Endometrial microvascular endothelial cells (primary cell): Measurements from ENCODE around the gene PREB. TPM values are rescaled to one million over a fixed set of nuclear protein-coding genes. Genes with fewer than 3 reads are reported as not detected.

ENCODE experiments used
- in situ Hi-C: cut with HindIII; loops from 2 replicates; pipeline ENCODE4 v1.10.0; 2017; ENCODE audit warnings: low sequenced_read_pairs, low pct_unique_long_range_greater_than_20kb; ENCODE audit errors: inconsistent ontology term
- total RNA-seq: library from RNA; depleted of rRNA; stranded (reverse); fragments of >200 nt; gene quantifications from one replicate; pipeline ENCODE4 v1.2.3, GENCODE V29; 2015; ENCODE audit errors: inconsistent ontology term

Gene PREB
- total RNA-seq, 1 donor from 2014 or later: 59.5 TPM

DNA sequence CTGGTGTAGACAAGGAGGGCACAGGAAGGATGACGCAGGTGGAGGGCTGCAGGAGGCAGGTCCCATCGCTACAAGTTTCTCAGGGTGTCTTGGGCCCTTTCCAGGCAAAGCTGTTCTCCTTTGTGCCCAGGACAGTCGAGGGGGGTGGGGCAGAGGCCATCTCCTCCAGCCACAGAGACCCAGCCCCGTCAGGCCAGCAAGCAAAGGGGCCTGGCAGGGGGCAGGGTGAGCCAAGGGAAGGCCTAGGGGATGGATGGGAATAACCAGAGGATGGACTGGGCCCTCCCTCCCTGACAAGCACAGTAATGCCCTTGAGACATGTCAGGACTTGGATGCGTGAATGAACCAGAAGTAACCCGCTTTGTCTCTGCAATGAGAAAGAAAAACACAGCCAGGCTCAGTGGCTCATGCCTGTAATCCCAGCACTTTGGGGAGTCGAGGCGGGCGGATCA, 20.7 kb upstream of the PREB start:
- in situ Hi-C loops: no loop called here

DNA sequence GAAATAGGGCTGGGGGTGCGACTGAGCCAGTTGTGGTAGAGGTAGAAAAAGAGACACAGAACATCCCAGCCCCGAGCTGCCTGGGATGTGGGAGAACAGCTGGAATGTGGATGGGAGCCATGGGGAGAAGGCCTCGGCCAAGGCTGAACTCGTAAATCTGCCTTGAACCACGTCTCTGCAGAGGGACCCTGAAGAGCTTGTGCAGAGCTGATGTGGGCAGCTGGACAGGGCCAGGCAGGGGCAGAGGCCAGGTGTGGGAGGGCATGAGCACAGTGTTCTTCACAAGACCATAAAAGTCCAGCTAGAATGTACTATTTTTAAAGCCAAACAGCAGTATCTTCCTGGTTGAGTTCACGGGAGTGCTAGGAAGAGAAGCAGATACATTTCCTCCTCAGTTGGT, 20.1 kb upstream of the PREB start:
- in situ Hi-C loops: no loop called here

DNA sequence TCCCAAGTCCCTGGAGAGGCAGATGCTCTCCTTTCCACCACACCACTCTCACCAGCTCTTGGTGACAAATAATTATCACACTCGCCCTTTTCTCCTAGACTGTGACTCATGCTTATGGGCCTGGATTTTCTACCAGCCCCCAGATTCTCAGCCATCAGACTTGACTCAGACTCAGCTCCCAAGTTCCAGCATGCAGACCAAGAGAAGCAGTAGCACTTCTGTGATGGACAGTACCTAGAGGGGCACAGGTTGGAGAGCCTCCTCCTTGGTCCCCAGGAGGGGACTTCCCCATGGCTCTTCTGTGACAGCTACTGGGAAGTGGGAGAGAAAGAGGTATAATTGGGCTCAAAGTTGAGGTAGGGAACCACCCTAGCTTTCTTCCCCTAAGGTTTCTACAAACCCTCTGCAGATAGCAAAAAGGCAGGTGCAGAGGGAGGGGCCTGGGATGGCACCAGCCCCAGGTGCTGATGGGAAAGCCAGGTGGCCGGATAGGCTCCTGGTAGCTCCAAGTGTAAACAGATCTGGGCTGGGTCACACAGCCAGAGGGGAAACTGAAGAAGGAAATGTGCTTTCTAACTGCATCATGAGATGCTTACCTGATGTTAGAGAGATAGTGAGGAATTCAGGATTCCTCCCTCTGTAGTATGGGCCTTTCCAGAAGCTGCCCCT, 18.5 kb upstream of the PREB start:
- in situ Hi-C loops: no loop called here

DNA sequence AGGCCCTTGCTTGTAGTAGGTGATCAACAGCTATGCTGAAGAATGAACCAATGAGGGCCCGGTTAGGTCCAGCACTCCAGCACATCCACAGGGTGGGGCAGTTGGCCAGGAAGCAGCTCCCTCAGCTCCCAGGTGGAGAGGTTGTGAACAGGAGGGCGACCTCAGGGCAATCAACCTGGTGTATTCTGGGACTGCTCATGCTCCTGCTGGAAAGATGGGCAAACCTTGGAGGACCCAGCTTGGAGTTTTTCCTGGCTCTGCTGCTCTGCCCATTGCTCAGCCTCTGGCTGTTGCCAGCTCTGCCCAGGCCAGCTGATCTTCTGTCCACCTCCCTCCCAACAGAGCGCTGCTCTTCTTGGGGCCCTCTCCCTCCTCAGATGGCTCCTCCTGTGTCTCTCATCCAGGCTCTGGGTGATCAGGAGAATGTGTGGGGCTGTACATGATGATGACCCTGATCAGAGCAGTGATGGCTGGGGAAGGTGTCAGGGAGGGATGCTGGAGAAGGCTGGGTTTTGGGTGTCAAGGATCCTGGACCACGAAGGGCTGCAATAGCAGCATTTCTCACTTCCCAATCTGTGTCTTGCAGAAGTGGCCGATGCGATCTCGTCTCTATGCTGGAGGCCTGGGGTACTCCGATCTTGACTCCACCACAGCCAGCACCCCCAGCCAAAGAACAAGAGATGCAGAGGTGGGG, 17.8 kb upstream of the PREB start:
- in situ Hi-C loops: no loop called here

DNA sequence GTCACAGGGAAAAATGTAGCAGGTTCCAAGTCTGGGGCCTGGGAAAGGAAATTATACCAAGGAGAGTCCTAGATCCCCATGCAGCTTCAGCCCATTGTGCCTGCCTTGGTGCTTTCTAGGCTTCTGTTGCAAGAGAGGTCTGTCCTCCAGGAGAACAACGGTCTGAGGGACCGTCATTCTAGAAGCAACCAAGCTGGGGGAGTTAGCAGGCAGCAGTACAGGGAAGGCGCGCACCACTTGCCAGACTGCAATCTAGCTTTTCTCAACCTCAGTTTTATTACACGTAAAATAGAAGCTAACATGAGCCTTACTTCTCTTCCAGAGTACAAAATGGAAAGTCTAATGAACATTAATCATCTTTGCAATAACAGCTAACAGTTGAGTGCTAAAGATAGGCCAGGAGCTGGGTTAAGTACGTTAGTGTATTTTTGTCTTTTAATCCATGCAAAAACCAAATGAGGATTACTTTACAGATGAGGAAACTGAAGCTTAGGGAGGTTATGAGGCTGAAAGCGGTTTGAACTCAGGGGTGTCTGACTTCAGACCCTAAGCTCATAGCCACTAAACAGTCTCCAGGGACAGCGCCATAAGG, 16.3 kb upstream of the PREB start:
- in situ Hi-C loops: no loop called here

DNA sequence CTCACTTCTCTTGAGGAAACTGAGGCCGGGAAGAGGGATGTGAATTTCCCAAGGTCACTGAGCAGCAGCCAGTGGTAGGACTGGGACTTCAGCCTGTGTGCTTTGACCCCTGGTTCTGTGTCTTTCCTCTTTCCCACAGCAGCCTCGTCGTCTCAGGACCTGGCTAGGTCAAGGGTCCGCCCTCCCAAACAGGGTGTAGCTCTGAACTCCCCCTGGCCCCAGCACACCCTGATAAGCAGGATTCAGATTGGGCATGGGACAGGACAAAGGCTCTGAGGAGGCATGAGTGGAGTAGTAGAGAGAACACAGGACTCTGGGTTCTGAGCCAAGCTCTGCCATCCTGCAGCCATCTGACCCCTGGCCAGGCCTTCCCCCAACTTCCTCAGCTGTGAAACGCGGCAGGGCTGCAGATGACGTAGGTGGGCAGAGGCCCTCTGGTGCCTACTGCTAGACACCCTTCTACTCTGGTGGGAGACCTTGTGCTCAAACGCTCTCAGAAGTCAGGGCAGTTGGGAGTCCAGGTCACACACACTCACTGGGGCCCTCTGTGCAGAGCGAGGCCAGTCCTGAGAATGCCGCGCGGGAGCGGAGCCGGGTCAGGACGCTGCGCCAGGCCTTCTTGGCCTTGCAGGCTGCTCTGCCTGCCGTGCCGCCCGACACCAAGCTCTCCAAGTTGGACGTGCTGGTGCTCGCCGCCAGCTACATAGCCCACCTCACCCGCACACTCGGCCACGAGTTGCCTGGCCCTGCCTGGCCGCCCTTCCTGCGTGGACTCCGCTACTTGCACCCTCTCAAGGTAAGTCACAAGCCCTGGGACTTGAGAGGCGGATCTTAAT, 15.4 kb upstream of the PREB start:
- in situ Hi-C loops: no loop called here

DNA sequence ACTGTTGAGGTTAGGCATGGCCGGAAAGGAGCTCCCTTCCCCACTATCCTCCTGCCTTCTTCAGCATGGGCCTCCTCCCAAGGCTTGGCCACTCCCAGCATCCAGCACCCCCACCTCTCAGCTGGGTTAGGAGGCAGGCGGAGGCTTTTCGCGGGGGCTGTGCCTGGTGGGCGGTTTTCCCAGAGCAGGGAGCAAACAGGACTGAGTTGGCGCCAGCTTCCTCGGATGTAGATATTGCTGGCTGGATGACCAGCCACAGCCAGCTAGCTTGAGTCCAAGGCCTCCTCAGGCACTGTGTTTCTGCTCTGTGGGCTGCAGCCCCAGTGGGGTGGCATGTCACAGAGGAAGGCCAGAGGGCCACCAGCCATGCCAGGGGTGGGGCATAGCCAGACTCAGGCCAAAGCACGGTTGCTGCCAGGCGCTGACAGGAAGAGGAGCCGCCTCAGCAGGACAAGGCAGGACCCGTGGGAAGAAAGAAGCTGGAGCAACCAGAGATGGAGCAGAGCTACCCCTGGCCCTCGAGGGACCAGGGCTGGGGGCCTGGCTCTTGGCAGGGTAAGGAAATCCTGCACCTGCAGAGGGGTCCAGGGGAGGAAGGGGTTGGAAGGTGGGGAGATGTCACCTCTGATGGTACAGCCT, 14.5 kb upstream of the PREB start, which contains the start of gene TCF23:
TCF23 (plus strand) TSS at position 204 of the 639 bp plus-strand sequence; CDS start at position 334, 130 bp downstream.
- in situ Hi-C loops: no loop called here

DNA sequence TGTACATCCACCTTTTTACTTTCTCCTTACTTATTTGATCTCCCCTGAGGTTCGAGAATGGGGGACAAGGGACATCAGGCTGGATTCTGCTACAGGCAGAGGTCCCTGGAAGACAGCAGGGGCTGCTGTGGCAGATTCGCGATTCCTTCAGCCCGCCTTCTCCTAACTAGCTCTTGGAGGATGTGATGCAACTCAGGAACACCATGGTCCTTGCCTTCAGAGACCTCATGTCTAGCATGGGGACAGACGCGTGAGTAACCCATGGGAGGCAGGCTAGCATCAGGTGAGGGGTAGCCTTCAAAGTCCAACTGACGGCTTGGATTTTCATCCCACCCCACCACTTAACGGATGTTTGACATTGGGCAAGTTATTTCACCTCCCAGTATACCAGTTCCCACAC, 13.5 kb upstream of the PREB start:
- in situ Hi-C loops: no loop called here

DNA sequence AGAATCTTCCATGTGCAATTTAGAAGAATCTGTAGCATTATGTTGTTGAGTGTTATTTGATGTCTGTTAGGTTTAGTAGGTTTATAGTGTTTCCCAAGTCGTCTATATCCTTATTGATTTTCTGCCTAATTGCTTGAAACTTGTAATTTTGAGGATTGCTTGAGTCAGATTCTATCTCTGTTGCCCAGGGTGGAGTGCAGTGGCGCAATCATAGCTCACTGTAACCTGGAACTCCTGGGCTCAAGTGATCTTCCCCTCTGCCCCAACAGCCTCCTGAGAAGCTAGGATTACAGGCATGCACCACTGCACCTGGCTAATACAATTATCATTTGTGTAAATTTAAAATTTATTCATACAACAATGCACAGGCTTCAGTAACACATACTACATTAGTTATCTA, 11.2 kb upstream of the PREB start:
- in situ Hi-C loops: no loop called here

DNA sequence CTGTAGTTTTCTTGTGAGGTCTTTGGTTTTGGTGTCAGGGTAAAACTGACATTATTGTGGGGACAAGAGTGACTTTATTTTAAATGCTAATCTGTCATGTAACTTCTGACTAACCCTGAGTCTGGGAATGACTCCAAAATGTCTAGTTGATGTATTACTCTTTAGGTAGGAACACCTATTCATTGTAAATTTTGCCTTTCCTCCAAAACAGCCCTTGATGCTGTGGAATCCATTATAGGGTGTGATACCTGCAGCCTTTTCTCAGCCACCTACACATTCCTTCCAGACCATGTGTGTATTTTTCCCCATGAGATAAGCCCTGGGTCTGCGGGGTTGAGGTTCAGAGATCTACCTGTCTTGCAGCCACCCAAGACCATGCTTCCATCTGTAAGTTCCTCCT, 8.8 kb upstream of the PREB start:
- in situ Hi-C loops: no loop called here

DNA sequence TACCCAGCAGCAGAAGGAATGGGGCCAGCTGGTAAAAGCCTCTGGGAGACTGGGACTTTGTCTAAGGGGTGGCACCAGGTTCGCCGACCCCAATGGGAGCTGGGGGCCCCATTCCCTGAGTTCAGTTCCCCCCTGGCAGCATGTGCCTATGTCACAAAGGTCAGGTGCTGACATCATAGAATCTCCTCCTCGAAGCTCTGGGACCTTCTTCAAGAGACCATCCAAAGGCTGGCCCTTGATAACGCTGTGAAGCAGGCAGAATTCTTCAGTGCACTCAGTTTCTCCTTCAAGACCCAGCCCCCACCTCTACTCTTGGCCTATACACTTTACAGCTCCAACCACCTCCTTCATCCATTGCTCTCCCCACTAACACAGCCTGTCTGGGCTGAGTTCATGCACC, 4.9 kb upstream of the PREB start, which contains the start of gene PRR30:
PRR30 (minus strand) TSS at position 101 of the 400 bp plus-strand sequence. CDS start 1,081 bp downstream, outside the sequence.
- in situ Hi-C loops: no loop called here

DNA sequence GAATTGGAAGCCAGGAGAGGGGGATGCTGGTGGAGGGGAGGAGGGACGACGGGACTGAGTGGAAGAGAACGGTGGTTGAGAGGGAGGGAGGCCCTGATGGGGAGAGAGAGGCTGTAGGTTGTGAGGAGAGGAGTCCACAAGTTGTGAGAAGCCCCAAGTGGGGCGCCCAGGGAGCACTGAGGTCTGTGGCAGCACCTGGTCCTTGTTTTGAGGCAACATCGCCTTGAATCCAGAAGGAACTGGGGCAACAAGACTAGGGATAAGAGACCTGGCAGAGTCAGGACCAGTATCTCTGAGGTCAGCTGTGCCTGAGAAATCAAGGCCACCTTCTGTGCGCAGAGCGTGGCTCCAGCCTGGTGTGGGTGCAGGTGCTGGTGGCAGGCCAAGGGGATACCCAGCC, 3.7 kb upstream of the PREB start:
- in situ Hi-C loops: no loop called here

DNA sequence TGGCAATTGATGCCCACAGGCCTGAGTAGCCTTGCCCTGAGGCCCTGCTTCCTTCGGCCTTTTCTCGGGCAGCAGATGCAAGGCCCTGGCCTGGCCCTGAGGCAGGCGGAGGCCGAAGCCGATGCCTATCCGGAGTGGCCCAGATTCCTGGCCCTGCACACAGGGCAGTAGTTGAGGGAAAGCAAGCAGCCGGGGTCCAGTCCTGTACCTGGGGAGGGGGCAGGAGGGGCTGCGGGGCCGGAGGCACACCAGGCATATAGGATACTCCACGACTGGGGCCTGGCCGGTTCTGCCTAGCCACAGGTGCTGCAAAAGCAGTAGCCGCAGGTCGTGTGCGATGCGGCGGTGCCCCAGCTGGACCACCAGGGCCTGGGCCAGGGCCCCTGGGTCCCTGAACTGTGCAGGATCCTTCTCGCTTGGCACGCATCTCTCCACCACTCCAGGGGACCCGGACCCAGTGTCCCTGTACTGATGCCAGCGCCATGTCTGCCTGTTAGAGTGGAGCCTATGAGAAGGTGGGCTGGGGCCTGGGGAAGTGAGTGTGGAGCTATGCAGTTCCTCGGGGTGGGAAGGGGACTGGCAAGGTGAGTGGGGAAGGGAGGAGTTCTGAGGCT, 3.0 kb upstream of the PREB start:
- in situ Hi-C loops: no loop called here

DNA sequence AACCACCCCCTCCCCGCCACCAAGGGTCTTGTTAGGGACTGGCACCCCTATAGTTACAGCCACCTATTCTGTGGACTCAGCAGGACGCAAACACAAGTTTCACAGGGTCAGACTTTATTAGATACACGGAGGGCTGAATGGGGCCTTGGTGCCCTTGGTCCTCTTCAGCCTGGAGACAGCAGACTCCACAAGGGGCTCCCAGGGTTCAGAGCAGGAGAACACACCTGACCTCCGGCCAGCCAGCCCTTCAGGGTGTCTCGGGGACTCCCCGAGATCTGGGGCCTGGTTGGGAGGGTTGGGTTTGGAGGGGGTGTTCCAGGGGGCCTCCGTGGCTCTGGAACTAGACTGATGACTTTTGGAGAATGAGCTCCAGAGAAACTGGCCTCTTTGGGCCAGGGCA, 2.3 kb upstream of the PREB start:
- in situ Hi-C loops: no loop called here

DNA sequence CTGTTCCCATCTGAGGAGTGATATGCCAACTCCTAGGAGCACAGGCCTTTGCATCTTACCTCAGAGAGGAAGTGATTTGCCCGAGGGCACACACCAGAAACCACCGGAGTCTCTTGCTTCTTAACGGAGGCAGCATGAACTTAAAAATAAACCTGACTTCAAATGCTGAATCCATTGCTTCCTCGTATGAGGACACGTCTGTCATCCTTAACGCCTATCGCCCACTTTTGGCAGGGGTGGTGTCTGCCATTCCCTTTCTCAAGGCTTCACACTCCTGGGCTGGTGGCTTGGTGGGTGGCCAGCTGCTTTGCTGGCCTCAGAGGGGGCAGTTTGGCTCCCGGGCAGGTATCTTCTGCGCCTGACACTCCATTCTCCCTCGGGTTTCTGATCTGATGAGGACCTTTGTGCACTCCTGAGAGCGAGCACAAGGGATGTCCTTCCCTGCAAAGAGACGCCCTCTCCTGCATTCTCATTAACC, 1.1 kb upstream of the PREB start:
- in situ Hi-C loops: no loop called here

DNA sequence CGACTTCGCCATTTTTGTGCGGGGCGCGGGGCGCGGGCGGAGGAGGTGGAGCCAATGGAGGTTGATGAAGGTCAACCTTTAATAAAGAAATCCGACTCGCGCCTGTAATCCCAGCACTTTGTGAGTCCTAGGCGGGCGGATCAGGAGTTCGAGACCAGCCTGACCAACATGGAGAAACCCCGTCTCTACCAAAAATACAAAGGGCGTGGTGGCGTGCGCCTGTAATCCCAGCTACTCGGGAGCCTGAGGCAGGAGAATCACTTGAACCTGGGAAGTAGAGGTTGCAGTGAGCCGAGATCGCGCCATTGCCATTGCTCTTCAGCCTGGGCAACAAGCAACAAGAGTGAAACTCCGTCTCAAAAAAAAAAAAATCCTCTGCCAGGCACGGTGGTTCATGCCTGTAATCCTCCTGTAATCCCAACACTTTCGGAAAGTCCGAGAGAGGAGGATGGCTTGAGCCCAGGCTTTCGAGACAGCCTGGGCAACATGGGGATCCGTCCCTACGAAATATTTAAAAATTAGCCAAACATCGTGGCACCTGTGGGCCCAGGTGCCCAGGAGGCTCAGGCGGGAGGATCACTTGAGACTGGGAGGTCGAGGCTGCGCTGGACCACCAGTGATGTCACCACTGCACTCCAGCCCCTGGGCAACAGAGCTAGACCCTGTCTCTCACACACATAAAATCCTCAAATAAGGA, 493 bp upstream of the PREB start:
- in situ Hi-C loops: no loop called here

DNA sequence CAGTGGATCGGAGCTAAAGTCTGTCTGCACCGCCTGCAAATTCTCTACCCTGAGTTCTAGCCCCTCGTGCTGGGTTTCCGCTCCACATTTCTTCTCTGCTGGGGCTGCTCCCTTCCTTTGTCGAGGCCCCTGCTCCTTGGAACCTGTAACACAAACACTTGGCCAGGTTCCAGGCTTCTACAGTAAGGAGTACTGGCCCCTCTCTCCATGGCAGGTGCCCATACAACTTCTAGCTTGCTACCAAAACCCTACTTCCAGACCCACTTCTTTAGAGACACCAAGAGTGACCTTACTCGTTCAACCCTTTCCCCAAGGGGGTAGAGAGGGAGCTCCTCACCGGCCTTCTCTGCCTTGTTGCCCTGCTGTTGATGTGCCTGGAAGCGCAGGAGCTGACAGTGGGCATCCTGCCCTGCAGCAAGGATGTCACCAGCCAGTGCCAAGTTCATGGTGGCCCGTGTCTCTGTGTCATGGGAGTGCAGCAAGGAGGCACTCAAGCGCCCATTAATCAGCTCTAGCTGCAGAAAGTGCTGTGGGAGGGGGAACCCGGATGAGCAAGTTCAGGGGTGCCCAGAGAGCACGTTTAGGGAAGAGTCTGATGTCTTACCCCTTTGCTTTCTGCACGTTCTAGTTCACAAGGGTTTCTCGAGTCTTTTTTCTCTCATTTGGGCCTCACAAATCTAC, 1.1 kb downstream of the PREB start:
- in situ Hi-C loops: no loop called here
